HG03460 (cell line): ENCODE measurements around the gene ARHGEF19.
"Not testable (repeated sequence)": the region's sequence is repeated elsewhere in the genome, so short reads cannot be mapped to it uniquely, and the experiment has no call there.

Experiments
- ATAC-seq: cut with Tn5 transposase; IDR thresholded peaks from one replicate; pipeline ENCODE4 v1.9.1; 2021; ENCODE audit not compliant: unreplicated experiment

The ARHGEF19 gene

GRCh38 chr1:16222716-16223115, 10.3 kb upstream of the ARHGEF19 start:
- ATAC-seq, result not testable (repeated sequence)

- ATAC-seq, result no peak
Measured at GRCh38 chr1:16221499-16221898, 9.0 kb upstream of the ARHGEF19 start.

GRCh38 chr1:16219968-16220500, 7.6 kb upstream of the ARHGEF19 start:
- no peak for ATAC-seq

GRCh38 chr1:16218674-16219071, 6.2 kb upstream of the ARHGEF19 start:
- ATAC-seq, result no peak

GRCh38 chr1:16218014-16218673, 5.7 kb upstream of the ARHGEF19 start:
- ATAC-seq, result no peak

GRCh38 chr1:16217061-16217785, 4.8 kb upstream of the ARHGEF19 start:
- peak; percentile 90 for ATAC-seq

- peak; percentile 50 for ATAC-seq
Measured at GRCh38 chr1:16215882-16216753, 3.7 kb upstream of the ARHGEF19 start.

GRCh38 chr1:16215240-16215639, 2.8 kb upstream of the ARHGEF19 start:
- not testable (repeated sequence) for ATAC-seq

GRCh38 chr1:16213544-16213943, 1.1 kb upstream of the ARHGEF19 start:
- ATAC-seq, result not testable (repeated sequence)

- ATAC-seq, result no peak
Measured at GRCh38 chr1:16213013-16213412, 561 bp upstream of the ARHGEF19 start.

GRCh38 chr1:16211824-16212223, 628 bp downstream of the ARHGEF19 start:
- ATAC-seq, result no peak

- ATAC-seq, result no peak
Measured at GRCh38 chr1:16210581-16210980, 1.9 kb downstream of the ARHGEF19 start.

GRCh38 chr1:16209847-16210407, 2.5 kb downstream of the ARHGEF19 start:
- no peak for ATAC-seq

- ATAC-seq, result no peak
Measured at GRCh38 chr1:16209132-16209846, 3.2 kb downstream of the ARHGEF19 start.

GRCh38 chr1:16208270-16208987, 4.0 kb downstream of the ARHGEF19 start:
- no peak for ATAC-seq

- no peak for ATAC-seq
Measured at GRCh38 chr1:16207318-16208269, 4.9 kb downstream of the ARHGEF19 start.

- peak; percentile 74 for ATAC-seq
Measured at GRCh38 chr1:16206547-16207317, 5.7 kb downstream of the ARHGEF19 start.
